ENCODE results near the gene PDE6G. TPM values are rescaled to one million over a fixed set of nuclear protein-coding genes. Genes with fewer than 3 reads are reported as not detected.

Gene PDE6G
- total and polyA plus RNA-seq, 2 of the 13 experiments (the other 11 are each of a cell fraction or from before 2014, with no cell fraction given): 1.4 to 6.7 TPM

DNA sequence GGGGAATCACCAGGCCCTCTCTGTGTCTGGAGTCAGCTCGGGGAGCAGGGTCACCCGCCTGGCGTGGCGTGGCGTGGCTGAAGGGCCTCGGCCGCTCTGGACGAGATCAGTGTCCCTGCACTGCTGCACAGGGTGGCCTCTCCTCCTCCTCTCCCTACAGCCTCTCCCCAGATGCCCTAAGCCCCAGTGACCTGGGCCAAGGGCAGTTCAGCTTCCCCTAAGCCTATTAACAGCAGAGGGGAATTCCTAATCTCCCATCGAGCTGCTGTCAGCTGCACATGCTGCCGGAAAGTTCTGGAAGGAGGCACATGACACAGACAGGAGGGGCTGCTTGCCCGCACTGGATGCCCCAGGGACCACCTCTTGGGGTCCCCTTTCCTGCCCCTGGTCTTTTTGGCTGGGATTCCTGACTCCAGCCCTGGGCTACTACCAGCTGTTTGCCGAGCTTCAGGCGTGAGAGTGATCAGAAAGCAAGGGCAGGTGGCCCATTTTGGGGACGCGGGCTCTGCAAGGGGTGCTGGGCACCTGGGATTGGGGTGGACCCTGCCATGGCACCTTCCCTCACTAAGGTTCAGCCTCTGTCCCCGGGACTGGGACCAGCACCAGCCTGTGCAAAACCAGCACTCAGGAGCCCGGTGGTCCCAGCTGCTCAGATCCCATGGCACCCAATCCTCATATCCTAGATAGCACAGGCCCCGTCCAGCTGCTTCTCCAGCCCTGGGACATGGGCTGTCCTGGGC lies 794 bp downstream of the PDE6G start (continued):
- TF ChIP-seq, protein P1, sequence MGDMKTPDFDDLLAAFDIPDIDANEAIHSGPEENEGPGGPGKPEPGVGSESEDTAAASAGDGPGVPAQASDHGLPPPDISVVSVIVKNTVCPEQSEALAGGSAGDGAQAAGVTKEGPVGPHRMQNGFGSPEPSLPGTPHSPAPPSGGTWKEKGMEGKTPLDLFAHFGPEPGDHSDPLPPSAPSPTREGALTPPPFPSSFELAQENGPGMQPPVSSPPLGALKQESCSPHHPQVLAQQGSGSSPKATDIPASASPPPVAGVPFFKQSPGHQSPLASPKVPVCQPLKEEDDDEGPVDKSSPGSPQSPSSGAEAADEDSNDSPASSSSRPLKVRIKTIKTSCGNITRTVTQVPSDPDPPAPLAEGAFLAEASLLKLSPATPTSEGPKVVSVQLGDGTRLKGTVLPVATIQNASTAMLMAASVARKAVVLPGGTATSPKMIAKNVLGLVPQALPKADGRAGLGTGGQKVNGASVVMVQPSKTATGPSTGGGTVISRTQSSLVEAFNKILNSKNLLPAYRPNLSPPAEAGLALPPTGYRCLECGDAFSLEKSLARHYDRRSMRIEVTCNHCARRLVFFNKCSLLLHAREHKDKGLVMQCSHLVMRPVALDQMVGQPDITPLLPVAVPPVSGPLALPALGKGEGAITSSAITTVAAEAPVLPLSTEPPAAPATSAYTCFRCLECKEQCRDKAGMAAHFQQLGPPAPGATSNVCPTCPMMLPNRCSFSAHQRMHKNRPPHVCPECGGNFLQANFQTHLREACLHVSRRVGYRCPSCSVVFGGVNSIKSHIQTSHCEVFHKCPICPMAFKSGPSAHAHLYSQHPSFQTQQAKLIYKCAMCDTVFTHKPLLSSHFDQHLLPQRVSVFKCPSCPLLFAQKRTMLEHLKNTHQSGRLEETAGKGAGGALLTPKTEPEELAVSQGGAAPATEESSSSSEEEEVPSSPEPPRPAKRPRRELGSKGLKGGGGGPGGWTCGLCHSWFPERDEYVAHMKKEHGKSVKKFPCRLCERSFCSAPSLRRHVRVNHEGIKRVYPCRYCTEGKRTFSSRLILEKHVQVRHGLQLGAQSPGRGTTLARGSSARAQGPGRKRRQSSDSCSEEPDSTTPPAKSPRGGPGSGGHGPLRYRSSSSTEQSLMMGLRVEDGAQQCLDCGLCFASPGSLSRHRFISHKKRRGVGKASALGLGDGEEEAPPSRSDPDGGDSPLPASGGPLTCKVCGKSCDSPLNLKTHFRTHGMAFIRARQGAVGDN (CRISPR knock-in tag; IDR thresholded peaks at IDR 0.05): peak; percentile 99
- TF ChIP-seq, protein P2, sequence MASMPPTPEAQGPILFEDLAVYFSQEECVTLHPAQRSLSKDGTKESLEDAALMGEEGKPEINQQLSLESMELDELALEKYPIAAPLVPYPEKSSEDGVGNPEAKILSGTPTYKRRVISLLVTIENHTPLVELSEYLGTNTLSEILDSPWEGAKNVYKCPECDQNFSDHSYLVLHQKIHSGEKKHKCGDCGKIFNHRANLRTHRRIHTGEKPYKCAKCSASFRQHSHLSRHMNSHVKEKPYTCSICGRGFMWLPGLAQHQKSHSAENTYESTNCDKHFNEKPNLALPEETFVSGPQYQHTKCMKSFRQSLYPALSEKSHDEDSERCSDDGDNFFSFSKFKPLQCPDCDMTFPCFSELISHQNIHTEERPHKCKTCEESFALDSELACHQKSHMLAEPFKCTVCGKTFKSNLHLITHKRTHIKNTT (CRISPR knock-in tag; IDR thresholded peaks at IDR 0.05): no peak
- TF ChIP-seq PRPF4 (IDR thresholded peaks at IDR 0.05; ENCODE audit: low read depth, low read length, poor library complexity, severe bottlenecking): no peak
- 0 out of 2 replicates have a peak, but pooled peaks have one; percentile 6 for TF ChIP-seq DNMT1 (CRISPR knock-in tag; IDR thresholded peaks at IDR 0.05)
- peak; percentile 62; the same call in 1 of the 2 replicates for TF ChIP-seq MTA1 (CRISPR knock-in tag; IDR thresholded peaks at IDR 0.05; ENCODE audit: borderline replicate concordance)
- TF ChIP-seq, protein P3, sequence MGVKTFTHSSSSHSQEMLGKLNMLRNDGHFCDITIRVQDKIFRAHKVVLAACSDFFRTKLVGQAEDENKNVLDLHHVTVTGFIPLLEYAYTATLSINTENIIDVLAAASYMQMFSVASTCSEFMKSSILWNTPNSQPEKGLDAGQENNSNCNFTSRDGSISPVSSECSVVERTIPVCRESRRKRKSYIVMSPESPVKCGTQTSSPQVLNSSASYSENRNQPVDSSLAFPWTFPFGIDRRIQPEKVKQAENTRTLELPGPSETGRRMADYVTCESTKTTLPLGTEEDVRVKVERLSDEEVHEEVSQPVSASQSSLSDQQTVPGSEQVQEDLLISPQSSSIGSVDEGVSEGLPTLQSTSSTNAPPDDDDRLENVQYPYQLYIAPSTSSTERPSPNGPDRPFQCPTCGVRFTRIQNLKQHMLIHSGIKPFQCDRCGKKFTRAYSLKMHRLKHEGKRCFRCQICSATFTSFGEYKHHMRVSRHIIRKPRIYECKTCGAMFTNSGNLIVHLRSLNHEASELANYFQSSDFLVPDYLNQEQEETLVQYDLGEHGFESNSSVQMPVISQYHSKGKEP (CRISPR knock-in tag; IDR thresholded peaks at IDR 0.05): no peak
- TF ChIP-seq, protein P4, sequence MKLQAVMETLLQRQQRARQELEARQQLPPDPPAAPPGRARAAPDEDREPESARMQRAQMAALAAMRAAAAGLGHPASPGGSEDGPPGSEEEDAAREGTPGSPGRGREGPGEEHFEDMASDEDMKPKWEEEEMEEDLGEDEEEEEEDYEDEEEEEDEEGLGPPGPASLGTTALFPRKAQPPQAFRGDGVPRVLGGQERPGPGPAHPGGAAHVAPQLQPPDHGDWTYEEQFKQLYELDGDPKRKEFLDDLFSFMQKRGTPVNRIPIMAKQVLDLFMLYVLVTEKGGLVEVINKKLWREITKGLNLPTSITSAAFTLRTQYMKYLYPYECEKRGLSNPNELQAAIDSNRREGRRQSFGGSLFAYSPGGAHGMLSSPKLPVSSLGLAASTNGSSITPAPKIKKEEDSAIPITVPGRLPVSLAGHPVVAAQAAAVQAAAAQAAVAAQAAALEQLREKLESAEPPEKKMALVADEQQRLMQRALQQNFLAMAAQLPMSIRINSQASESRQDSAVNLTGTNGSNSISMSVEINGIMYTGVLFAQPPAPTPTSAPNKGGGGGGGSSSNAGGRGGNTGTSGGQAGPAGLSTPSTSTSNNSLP (IDR thresholded peaks at IDR 0.05; ENCODE audit: low read depth, low read length): 0 out of 2 replicates have a peak, but pooled peaks have one; percentile 11
- no peak for TF ChIP-seq ZNF33B (CRISPR knock-in tag; IDR thresholded peaks at IDR 0.05)
- TF ChIP-seq EED (CRISPR knock-in tag; IDR thresholded peaks at IDR 0.05): no peak
- 0 out of 2 replicates have a peak, but pooled peaks have one; percentile 61 for TF ChIP-seq ZNF274 (CRISPR knock-in tag; IDR thresholded peaks at IDR 0.05)
- TF ChIP-seq GATAD1 (CRISPR knock-in tag; IDR thresholded peaks at IDR 0.05): 0 out of 2 replicates have a peak, but pooled peaks have one; percentile 23
- 0 out of 2 replicates have a peak, but pooled peaks have one; percentile 11 for TF ChIP-seq HNRNPL (IDR thresholded peaks at IDR 0.05; ENCODE audit: low read depth, low read length)
- no peak for TF ChIP-seq SOX13 (IDR thresholded peaks at IDR 0.05)
- peak in 1 of 2 experiments; percentile 13; a peak in 1 of 4 replicates for TF ChIP-seq SOX13 (CRISPR knock-in tag; conservative IDR thresholded peaks at IDR 0.05 in 1 of 2, IDR thresholded peaks at IDR 0.05 in 1 of 2)
- TF ChIP-seq NAIF1 (CRISPR knock-in tag; IDR thresholded peaks at IDR 0.05; ENCODE audit: borderline replicate concordance): no peak
- TF ChIP-seq ZNF883 (CRISPR knock-in tag; IDR thresholded peaks at IDR 0.05; ENCODE audit: not compliant biosample characterization): peak; percentile 47
- TF ChIP-seq ZNF543 (CRISPR knock-in tag; IDR thresholded peaks at IDR 0.05): 0 out of 2 replicates have a peak, but pooled peaks have one; percentile 53
- peak; percentile 73; the same call in 1 of the 2 replicates for TF ChIP-seq ZNF510 (CRISPR knock-in tag; IDR thresholded peaks at IDR 0.05; ENCODE audit: low read depth)
- no peak for TF ChIP-seq ATF7 (IDR thresholded peaks at IDR 0.05)
- no peak for TF ChIP-seq ATF7 (CRISPR knock-in tag; IDR thresholded peaks at IDR 0.05)
